ACC112 (cell line): ENCODE results near the gene IL1RAPL1.

Experiments
- H2AFZ ChIP-seq: fragments of 200-600 bp; sonication (generic); one replicate; pipeline ENCODE4 v1.6.0; 2017; ENCODE audit warnings: antibody characterized with exemption, low read length; ENCODE audit not compliant: unreplicated experiment
- H3K27ac ChIP-seq: fragments of 200-600 bp; sonication (generic); 2 replicates; pipeline ENCODE4 v1.5.1; 2014; ENCODE audit warnings: low read depth, mild to moderate bottlenecking, antibody characterized with exemption, low read length, moderate library complexity
- H3K27me3 ChIP-seq: fragments of 200-600 bp; sonication (generic); 2 replicates; pipeline ENCODE4 v1.6.1; 2014; ENCODE audit warnings: mild to moderate bottlenecking, antibody characterized with exemption, low read length, moderate library complexity, mixed read lengths; ENCODE audit not compliant: insufficient read depth
- H3K36me3 ChIP-seq: fragments of 200-600 bp; sonication (generic); 2 replicates; pipeline ENCODE4 v1.6.1; 2016; ENCODE audit warnings: mild to moderate bottlenecking, antibody characterized with exemption, low read length, moderate library complexity, mixed read lengths; ENCODE audit not compliant: insufficient read depth
- H3K4me1 ChIP-seq: fragments of 200-600 bp; sonication (generic); one replicate; pipeline ENCODE4 v1.6.1; 2016; ENCODE audit warnings: low read length, mixed read lengths; ENCODE audit not compliant: insufficient read depth, unreplicated experiment, control insufficient read depth
- H3K4me3 ChIP-seq: fragments of 200-600 bp; sonication (generic); 2 replicates; pipeline ENCODE4 v1.5.1; 2014; ENCODE audit warnings: mild to moderate bottlenecking, low read depth, low read length
- H3K79me2 ChIP-seq: fragments of 200-600 bp; sonication (generic); one replicate; pipeline ENCODE4 v1.6.0; 2016; ENCODE audit warnings: low read length; ENCODE audit not compliant: control insufficient read depth, unreplicated experiment, insufficient read depth

Gene IL1RAPL1

GRCh38 chrX:29376584-29376983 is 789.3 kb downstream of the IL1RAPL1 start:
- H2AFZ ChIP-seq = no peak overlapping the region
- H3K4me1 ChIP-seq = no peaks in the 10 kb centered on the region
- H3K27ac ChIP-seq = no peak overlapping the region
- no peak overlapping the region for H3K4me3 ChIP-seq
- no peaks in the 10 kb centered on the region for H3K36me3 ChIP-seq
- no peaks in the 10 kb centered on the region for H3K27me3 ChIP-seq
- H3K79me2 ChIP-seq = no peaks in the 10 kb centered on the region

GRCh38 chrX:29382811-29383210 is 795.6 kb downstream of the IL1RAPL1 start:
- Histone ChIP-seq H3K4me3 (no peak overlapping the region), H3K4me1 (no peaks in the 10 kb centered on the region), H2AFZ (no peak overlapping the region), H3K36me3 (no peaks in the 10 kb centered on the region), H3K27ac (no peak overlapping the region), H3K79me2 (no peaks in the 10 kb centered on the region), H3K27me3 (no peaks in the 10 kb centered on the region)

GRCh38 chrX:29388509-29388908 is 801.3 kb downstream of the IL1RAPL1 start:
- H3K27me3 ChIP-seq = no peaks in the 10 kb centered on the region
- H3K4me1 ChIP-seq = no peaks in the 10 kb centered on the region
- H2AFZ ChIP-seq = no peak overlapping the region
- no peak overlapping the region for H3K4me3 ChIP-seq
- H3K79me2 ChIP-seq = no peaks in the 10 kb centered on the region
- H3K27ac ChIP-seq = no peak overlapping the region
- H3K36me3 ChIP-seq = no peaks in the 10 kb centered on the region

- peaks cover 5% of the 10 kb centered on the region for H3K4me1 ChIP-seq
- H3K4me3 ChIP-seq = no peak overlapping the region
- no peak overlapping the region for H2AFZ ChIP-seq
- H3K27ac ChIP-seq = no peak overlapping the region
- no peaks in the 10 kb centered on the region for H3K36me3 ChIP-seq
- no peaks in the 10 kb centered on the region for H3K27me3 ChIP-seq
- no peaks in the 10 kb centered on the region for H3K79me2 ChIP-seq
Observed at GRCh38 chrX:29397506-29397905, 810.3 kb downstream of the IL1RAPL1 start.

- no peaks in the 10 kb centered on the region for H3K4me1 ChIP-seq
- no peaks in the 10 kb centered on the region for H3K36me3 ChIP-seq
- H3K27me3 ChIP-seq = no peaks in the 10 kb centered on the region
- H3K4me3 ChIP-seq = no peak overlapping the region
- H2AFZ ChIP-seq = no peak overlapping the region
- H3K79me2 ChIP-seq = no peaks in the 10 kb centered on the region
- H3K27ac ChIP-seq = no peak overlapping the region
Observed at GRCh38 chrX:29407357-29407756, 820.1 kb downstream of the IL1RAPL1 start.

DNA sequence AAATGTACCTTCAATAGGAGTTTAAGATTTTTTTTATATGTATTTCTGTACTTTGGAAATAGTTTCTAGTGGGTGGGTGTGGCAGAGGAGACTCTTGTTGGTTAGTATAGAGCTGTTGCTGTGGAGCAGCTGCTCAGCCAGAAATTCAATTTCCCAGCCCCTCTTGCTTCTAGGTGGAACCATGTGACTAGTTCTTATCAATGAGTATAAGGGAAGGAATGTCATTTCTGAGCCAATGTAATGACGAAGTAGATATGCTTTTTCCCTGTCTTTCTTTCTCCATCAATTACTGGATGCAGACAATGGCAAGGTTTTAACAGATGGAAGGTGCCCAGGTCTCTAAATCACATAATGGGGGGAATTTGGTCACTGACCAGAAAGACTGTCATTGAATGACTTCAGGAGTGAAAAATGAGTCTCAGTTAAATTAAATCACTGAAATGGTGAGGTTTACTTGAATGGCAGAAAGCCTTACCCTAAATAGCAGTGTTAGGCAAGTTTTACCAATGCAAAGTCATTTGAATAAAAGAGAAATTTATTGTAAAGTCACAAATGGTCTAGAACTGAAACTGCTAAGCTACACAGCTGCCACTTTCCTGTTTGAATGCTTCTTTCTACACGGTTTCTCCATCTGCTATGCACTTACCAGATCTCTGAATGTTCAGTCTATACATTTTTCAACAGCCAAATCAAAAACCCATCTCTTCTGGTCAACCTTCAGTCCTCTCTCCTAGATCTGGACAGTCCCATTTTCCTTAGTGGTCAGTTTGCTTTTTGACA is 832.7 kb downstream of the IL1RAPL1 start:
- H3K4me3 ChIP-seq = no peak overlapping the region
- no peak overlapping the region for H2AFZ ChIP-seq
- no peaks in the 10 kb centered on the region for H3K36me3 ChIP-seq
- H3K27me3 ChIP-seq = no peaks in the 10 kb centered on the region
- no peak overlapping the region for H3K27ac ChIP-seq
- no peaks in the 10 kb centered on the region for H3K79me2 ChIP-seq
- H3K4me1 ChIP-seq = no peaks in the 10 kb centered on the region

DNA sequence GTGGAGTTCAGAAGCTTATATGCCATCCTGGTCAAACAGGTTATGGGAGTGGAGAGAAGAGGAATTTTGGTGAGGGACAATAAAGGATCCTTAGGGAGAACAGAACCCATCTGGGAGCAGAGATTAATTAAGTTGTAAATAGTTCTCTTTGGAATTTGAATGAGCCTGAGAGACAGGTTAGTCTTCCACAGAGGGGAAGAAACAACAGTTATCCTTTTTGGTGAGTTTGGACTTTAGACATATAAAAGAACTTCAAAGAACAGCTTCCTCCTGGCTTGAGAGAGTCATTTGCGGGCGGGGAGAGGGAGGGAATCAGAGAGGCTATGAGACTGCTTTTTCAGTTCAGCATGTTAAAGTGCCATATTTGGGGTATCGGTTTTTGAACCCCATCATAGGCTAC is 834.8 kb downstream of the IL1RAPL1 start:
- no peak overlapping the region for H3K4me3 ChIP-seq
- H3K79me2 ChIP-seq = no peaks in the 10 kb centered on the region
- H2AFZ ChIP-seq = no peak overlapping the region
- H3K4me1 ChIP-seq = no peaks in the 10 kb centered on the region
- H3K36me3 ChIP-seq = no peaks in the 10 kb centered on the region
- H3K27me3 ChIP-seq = no peaks in the 10 kb centered on the region
- no peak overlapping the region for H3K27ac ChIP-seq

GRCh38 chrX:29431895-29432294 is 844.6 kb downstream of the IL1RAPL1 start:
- H3K79me2 ChIP-seq = no peaks in the 10 kb centered on the region
- H3K27me3 ChIP-seq = no peaks in the 10 kb centered on the region
- H3K27ac ChIP-seq = no peak overlapping the region
- H2AFZ ChIP-seq = no peak overlapping the region
- H3K4me1 ChIP-seq = peaks cover 4% of the 10 kb centered on the region
- no peaks in the 10 kb centered on the region for H3K36me3 ChIP-seq
- H3K4me3 ChIP-seq = no peak overlapping the region

DNA sequence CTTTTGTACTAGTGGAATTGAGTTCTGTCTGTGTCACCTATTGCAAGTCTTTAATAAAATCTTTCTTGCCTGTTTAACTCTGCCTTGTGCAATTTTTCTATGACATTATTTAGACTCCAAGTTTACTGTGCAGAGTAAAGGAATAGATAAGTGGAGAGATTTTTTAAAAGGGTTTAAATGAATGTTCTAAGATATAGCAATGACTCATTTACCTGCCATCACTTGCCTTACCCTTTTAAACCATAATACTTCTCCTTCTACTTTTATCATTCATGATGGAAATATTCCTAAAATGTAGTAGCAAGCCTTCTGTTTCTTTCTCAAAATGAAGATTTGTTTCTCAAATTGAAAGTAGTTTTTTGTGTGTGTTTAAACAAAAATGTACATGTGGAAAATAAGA is 845.3 kb downstream of the IL1RAPL1 start:
- no peaks in the 10 kb centered on the region for H3K36me3 ChIP-seq
- H2AFZ ChIP-seq = no peak overlapping the region
- H3K4me3 ChIP-seq = no peak overlapping the region
- peaks cover 4% of the 10 kb centered on the region for H3K4me1 ChIP-seq
- H3K27me3 ChIP-seq = no peaks in the 10 kb centered on the region
- H3K27ac ChIP-seq = no peak overlapping the region
- H3K79me2 ChIP-seq = no peaks in the 10 kb centered on the region

DNA sequence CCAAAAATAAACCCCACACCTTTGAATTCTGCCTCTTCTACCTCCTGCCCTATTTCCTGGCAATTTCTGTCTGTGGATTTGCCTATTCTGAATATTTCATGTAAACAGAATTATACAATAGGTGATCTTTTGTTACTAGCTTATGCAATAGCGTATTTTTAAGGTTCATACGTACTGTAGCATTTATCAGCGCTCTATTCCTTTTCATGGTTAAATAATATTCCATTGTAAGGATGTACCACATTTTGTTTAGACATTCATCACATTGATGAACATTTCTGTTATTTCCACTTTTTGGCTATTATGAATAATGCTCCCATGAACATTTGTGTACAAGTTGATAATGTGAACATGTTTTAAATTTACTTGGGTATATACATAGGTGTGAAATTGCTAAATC is 847.7 kb downstream of the IL1RAPL1 start:
- Histone ChIP-seq H2AFZ (no peak overlapping the region), H3K36me3 (no peaks in the 10 kb centered on the region), H3K79me2 (no peaks in the 10 kb centered on the region), H3K4me1 (peaks cover 4% of the 10 kb centered on the region), H3K27me3 (no peaks in the 10 kb centered on the region), H3K4me3 (no peak overlapping the region), H3K27ac (no peak overlapping the region)

- Histone ChIP-seq H2AFZ (no peak overlapping the region), H3K4me3 (no peak overlapping the region), H3K27me3 (no peaks in the 10 kb centered on the region), H3K4me1 (peaks cover 4% of the 10 kb centered on the region), H3K79me2 (no peaks in the 10 kb centered on the region), H3K27ac (no peak overlapping the region), H3K36me3 (no peaks in the 10 kb centered on the region)
Observed at GRCh38 chrX:29435396-29435795, 848.1 kb downstream of the IL1RAPL1 start.
